ENCODE results near the gene IL1RAPL1. TPM values are rescaled to one million over a fixed set of nuclear protein-coding genes. Genes with fewer than 3 reads are reported as not detected.
A peak's percentile ranks its signal among the peaks of the same experiment; 100 is the strongest.

Gene IL1RAPL1
- total RNA-seq, 1 experiment from 2014 or later: 1.1 TPM

GRCh38 chrX:29636331-29636730 is 1049.1 kb downstream of the IL1RAPL1 start:
- DNase-seq (ENCODE audit: low read depth): no peak

- DNase-seq (ENCODE audit: low read depth): no peak
Observed at GRCh38 chrX:29640106-29640505, 1052.9 kb downstream of the IL1RAPL1 start.

GRCh38 chrX:29641461-29641860 is 1054.2 kb downstream of the IL1RAPL1 start:
- no peak for DNase-seq (ENCODE audit: low read depth)

- DNase-seq (ENCODE audit: low read depth): no peak
Observed at GRCh38 chrX:29643181-29643580, 1055.9 kb downstream of the IL1RAPL1 start.

- peak; percentile 74 for DNase-seq (ENCODE audit: low read depth)
Observed at GRCh38 chrX:29648161-29648560, 1060.9 kb downstream of the IL1RAPL1 start.

- peak; percentile 72 for DNase-seq (ENCODE audit: low read depth)
Observed at GRCh38 chrX:29652484-29652883, 1065.2 kb downstream of the IL1RAPL1 start.

GRCh38 chrX:29653721-29654120 is 1066.5 kb downstream of the IL1RAPL1 start:
- DNase-seq (ENCODE audit: low read depth): no peak

GRCh38 chrX:29659911-29660310 is 1072.7 kb downstream of the IL1RAPL1 start:
- no peak for DNase-seq (ENCODE audit: low read depth)

GRCh38 chrX:29661290-29661689 is 1074.0 kb downstream of the IL1RAPL1 start:
- DNase-seq (ENCODE audit: low read depth): peak; percentile 68

- DNase-seq (ENCODE audit: low read depth): peak; percentile 76
Observed at GRCh38 chrX:29662101-29662500, 1074.9 kb downstream of the IL1RAPL1 start.

- DNase-seq (ENCODE audit: low read depth): peak; percentile 92
Observed at GRCh38 chrX:29662759-29663503, 1075.7 kb downstream of the IL1RAPL1 start.

- DNase-seq (ENCODE audit: low read depth): no peak
Observed at GRCh38 chrX:29665532-29665931, 1078.3 kb downstream of the IL1RAPL1 start.

GRCh38 chrX:29666366-29666765 is 1079.1 kb downstream of the IL1RAPL1 start:
- peak; percentile 46 for DNase-seq (ENCODE audit: low read depth)

- no peak for DNase-seq (ENCODE audit: low read depth)
Observed at GRCh38 chrX:29671421-29671820, 1084.2 kb downstream of the IL1RAPL1 start.

- DNase-seq (ENCODE audit: low read depth): peak; percentile 64
Observed at GRCh38 chrX:29687687-29688086, 1100.4 kb downstream of the IL1RAPL1 start.

GRCh38 chrX:29690061-29690460 is 1102.8 kb downstream of the IL1RAPL1 start:
- DNase-seq (ENCODE audit: low read depth): peak; percentile 67

GRCh38 chrX:29691044-29691443 is 1103.8 kb downstream of the IL1RAPL1 start:
- DNase-seq (ENCODE audit: low read depth): no peak

- DNase-seq (ENCODE audit: low read depth): no peak
Observed at GRCh38 chrX:29693912-29694311, 1106.7 kb downstream of the IL1RAPL1 start.

- DNase-seq (ENCODE audit: low read depth): peak; percentile 14
Observed at GRCh38 chrX:29699239-29699638, 1112.0 kb downstream of the IL1RAPL1 start.

- no peak for DNase-seq (ENCODE audit: low read depth)
Observed at GRCh38 chrX:29707088-29707487, 1119.8 kb downstream of the IL1RAPL1 start.

GRCh38 chrX:29721152-29721551 is 1133.9 kb downstream of the IL1RAPL1 start:
- DNase-seq (ENCODE audit: low read depth): no peak

GRCh38 chrX:29724316-29724715 is 1137.1 kb downstream of the IL1RAPL1 start:
- DNase-seq (ENCODE audit: low read depth): no peak

GRCh38 chrX:29726811-29727210 is 1139.6 kb downstream of the IL1RAPL1 start:
- no peak for DNase-seq (ENCODE audit: low read depth)

- DNase-seq (ENCODE audit: low read depth): no peak
Observed at GRCh38 chrX:29728639-29729038, 1141.4 kb downstream of the IL1RAPL1 start.
